H1 (cell line): ENCODE data around the gene CLEC10A. TPM values are rescaled to one million over a fixed set of nuclear protein-coding genes. Genes with fewer than 3 reads are reported as not detected.

Experiments used
- CTCF ChIA-PET: fragments of 300-600 bp; sonication (Branson Sonifier 250); formaldehyde crosslinking; loops from one replicate; lab custom pipeline; 2021; ENCODE audit not compliant: partially characterized antibody; lab: Charles Lee
- POLR2A ChIA-PET: fragments of 300-600 bp; sonication (Branson Sonifier 250); formaldehyde crosslinking; loops from one replicate; lab custom pipeline; 2021; ENCODE audit warnings: inconsistent platforms; ENCODE audit not compliant: partially characterized antibody; lab: Charles Lee
- DNase-seq, 2 experiments: peaks; one replicate each; pipeline versions ENCODE4 v3.0.0 to v3.0.0-alpha.2; 2010 to 2022; ENCODE audit warnings: low spot score in 2 of 2, low read depth in 1 of 2, mixed read lengths in 1 of 2
- FAIRE-seq: peaks from 2 replicates; lab custom pipeline; 2011; peaks lifted over from hg19 to GRCh38; lab: Jason Lieb, UNC
- H2AFZ ChIP-seq: 2 replicates; pipeline ENCODE4 v1.8.1; 2012; ENCODE audit warnings: low read length, inconsistent platforms
- H2AK5ac ChIP-seq: 2 replicates; pipeline ENCODE4 v1.6.1; 2013; ENCODE audit warnings: low read depth, low read length
- H2BK120ac ChIP-seq: replicated peaks from 2 replicates; pipeline ENCODE3; 2013; ENCODE audit warnings: low read depth, low read length, inconsistent platforms
- H2BK12ac ChIP-seq: 2 replicates; pipeline ENCODE4 v1.6.1; 2013; ENCODE audit warnings: low read depth, low read length
- H2BK15ac ChIP-seq: 2 replicates; pipeline ENCODE4 v1.6.1; 2013; ENCODE audit warnings: low read length
- H2BK20ac ChIP-seq: 2 replicates; pipeline ENCODE4 v1.6.1; 2013; ENCODE audit warnings: low read length
- H2BK5ac ChIP-seq: 2 replicates; pipeline ENCODE4 v1.6.1; 2013; ENCODE audit warnings: low read depth, low read length
- H3K14ac ChIP-seq: 2 replicates; pipeline ENCODE4 v1.6.1; 2013; ENCODE audit warnings: inconsistent platforms; ENCODE audit not compliant: insufficient read length
- H3K18ac ChIP-seq: 2 replicates; pipeline ENCODE4 v1.6.1; 2013; ENCODE audit warnings: low read length; ENCODE audit errors: extremely low read depth
- H3K23ac ChIP-seq: 2 replicates; pipeline ENCODE4 v1.6.1; 2013; ENCODE audit warnings: inconsistent platforms; ENCODE audit not compliant: insufficient read length
- H3K23me2 ChIP-seq: 2 replicates; pipeline ENCODE4 v1.6.1; 2013; ENCODE audit warnings: low read depth, low read length
- H3K27ac ChIP-seq: 2 replicates; pipeline ENCODE4 v1.6.1; 2011; ENCODE audit warnings: low read depth, low read length, inconsistent platforms
- H3K27me3 ChIP-seq, 4 experiments: replicated peaks in 1 of 4; 1 replicate in 1 of 4; 2 replicates in 3 of 4; pipeline versions ENCODE4 v1.6.1 to v1.8.1; 2011 to 2013; ENCODE audit warnings: low read length in 3 of 4, mild to moderate bottlenecking in 3 of 4, inconsistent platforms in 2 of 4, mixed read lengths in 2 of 4, moderate library complexity in 1 of 4; ENCODE audit not compliant: control insufficient read depth in 3 of 4, insufficient read depth in 3 of 4; ENCODE audit errors: extremely low read depth in 1 of 4
- H3K36me3 ChIP-seq, 4 experiments: 2 replicates each; pipeline versions ENCODE4 v1.6.1 to v1.8.1; 2011 to 2013; ENCODE audit warnings: mild to moderate bottlenecking in 4 of 4, low read length in 3 of 4, moderate library complexity in 2 of 4, control low read depth in 1 of 4, inconsistent platforms in 1 of 4; ENCODE audit not compliant: insufficient read depth in 4 of 4, control insufficient read depth in 2 of 4
- H3K4ac ChIP-seq: replicated peaks from 2 replicates; pipeline ENCODE3; 2013; ENCODE audit warnings: low read length, low read depth, mixed read lengths, inconsistent platforms; ENCODE audit not compliant: insufficient read length
- H3K4me1 ChIP-seq, 4 experiments: replicated peaks in 1 of 4; 1 replicate in 1 of 4; 2 replicates in 3 of 4; pipeline versions ENCODE4 v1.6.1 to v1.8.1; 2011 to 2013; ENCODE audit warnings: low read length in 3 of 4, inconsistent platforms in 2 of 4, mixed read lengths in 1 of 4; ENCODE audit not compliant: insufficient read depth in 4 of 4, control insufficient read depth in 3 of 4
- H3K4me2 ChIP-seq, 2 experiments: 2 replicates each; pipeline versions ENCODE4 v1.6.1 to v1.8.1; 2011 to 2013; ENCODE audit warnings: low read depth in 2 of 2, low read length in 2 of 2, control low read depth in 1 of 2, inconsistent platforms in 1 of 2, mild to moderate bottlenecking in 1 of 2; ENCODE audit not compliant: insufficient read depth in 1 of 2
- H3K4me3 ChIP-seq, 4 experiments: fragments of 200-600, 300-600 bp in 1 of 4; sonication (generic), shearing (Covaris generic), sonication (Bioruptor Twin) in 1 of 4; 2 replicates each; pipeline versions ENCODE4 v1.5.1 to v1.8.1; 2011 to 2016; ENCODE audit warnings: low read length in 4 of 4, low read depth in 3 of 4, control low read depth in 2 of 4, inconsistent platforms in 2 of 4, mild to moderate bottlenecking in 2 of 4, mixed read lengths in 1 of 4, moderate library complexity in 1 of 4; ENCODE audit not compliant: insufficient read depth in 2 of 4; ENCODE audit errors: extremely low read depth in 1 of 4
- H3K56ac ChIP-seq: replicated peaks from 2 replicates; pipeline ENCODE3; 2013; ENCODE audit warnings: low read depth, mild to moderate bottlenecking, mixed read lengths, low read length, inconsistent platforms; ENCODE audit not compliant: insufficient read length
- H3K79me1 ChIP-seq: 2 replicates; pipeline ENCODE4 v1.6.1; 2013; ENCODE audit warnings: low read depth, low read length, control low read depth
- H3K79me2 ChIP-seq, 2 experiments: 2 replicates each; pipeline versions ENCODE4 v1.6.1 to v1.8.1; 2012 to 2013; ENCODE audit warnings: low read length in 2 of 2, mild to moderate bottlenecking in 2 of 2, inconsistent platforms in 1 of 2; ENCODE audit not compliant: insufficient read depth in 2 of 2, control insufficient read depth in 1 of 2
- H3K9ac ChIP-seq, 4 experiments: replicated peaks in 1 of 4; 1 replicate in 1 of 4; 2 replicates in 3 of 4; pipeline versions ENCODE4 v1.6.1 to v1.8.1; 2011 to 2013; ENCODE audit warnings: low read depth in 3 of 4, low read length in 3 of 4, control low read depth in 2 of 4, mild to moderate bottlenecking in 2 of 4, moderate library complexity in 2 of 4, inconsistent platforms in 1 of 4; ENCODE audit errors: extremely low read depth in 1 of 4
- H3K9me3 ChIP-seq, 2 experiments: 2 replicates each; pipeline versions ENCODE4 v1.6.1 to v1.8.1; 2012 to 2013; ENCODE audit warnings: mild to moderate bottlenecking in 2 of 2, moderate library complexity in 2 of 2, control low read depth in 1 of 2, inconsistent platforms in 1 of 2, low read depth in 1 of 2, low read length in 1 of 2, mixed read lengths in 1 of 2; ENCODE audit not compliant: insufficient read depth in 2 of 2
- H4K20me1 ChIP-seq, 2 experiments: replicated peaks in 1 of 2; 2 replicates each; pipeline versions ENCODE3 to v1.8.1; 2011 to 2013; ENCODE audit warnings: inconsistent platforms in 2 of 2, low read length in 2 of 2, mild to moderate bottlenecking in 1 of 2; ENCODE audit not compliant: insufficient read depth in 2 of 2, control insufficient read depth in 1 of 2
- H4K5ac ChIP-seq: 2 replicates; pipeline ENCODE4 v1.6.1; 2013; ENCODE audit warnings: low read length, low read depth, mixed read lengths, inconsistent platforms; ENCODE audit not compliant: insufficient read length
- H4K8ac ChIP-seq: 2 replicates; pipeline ENCODE4 v1.8.0; 2013; ENCODE audit warnings: mild to moderate bottlenecking, moderate library complexity, low read length, inconsistent platforms; ENCODE audit not compliant: insufficient read depth; ENCODE audit errors: extremely low read depth
- H4K91ac ChIP-seq: replicated peaks from 2 replicates; pipeline ENCODE3; 2013; ENCODE audit warnings: low read length, mixed read lengths, inconsistent platforms; ENCODE audit not compliant: insufficient read length
- KDM1A ChIP-seq: fragments of 200-600, 300-600 bp; sonication (generic); IDR thresholded peaks from 2 replicates; pipeline ENCODE4 v1.7.1; 2016; ENCODE audit warnings: mild to moderate bottlenecking, low read length, borderline replicate concordance
- ZNF274 ChIP-seq: IDR thresholded peaks from 2 replicates; pipeline ENCODE4 v1.7.0; 2012; ENCODE audit warnings: low read length, borderline replicate concordance; ENCODE audit errors: extremely low read depth
- WGBS, 2 experiments: shearing (Covaris generic) in 1 of 2; methylation state at CpG; one replicate each; pipeline versions ENCODE4 v1.1.6 to v1.1.7; 2013 to 2015; ENCODE audit warnings: low lambda C conversion rate in 2 of 2, mixed read lengths in 2 of 2, inconsistent platforms in 1 of 2, low coverage in 1 of 2, missing lambda C conversion rate in 1 of 2; ENCODE audit not compliant: insufficient replicate concordance in 2 of 2, insufficient coverage in 1 of 2, insufficient read length in 1 of 2; ENCODE audit errors: extremely low coverage in 1 of 2, missing lambda C conversion rate in 1 of 2; 5-methylcytosine and 5-hydroxymethylcytosine counted together
- polyA plus RNA-seq, 7 experiments: library from polyadenylated mRNA; depleted of rRNA in 3 of 7; stranded (reverse) in 5 of 7; unstranded in 2 of 7; fragments of >200 nt in 5 of 7; fragments of 200-250 nt in 2 of 7; gene quantifications; 1 replicate in 5 of 7; 2 replicates in 1 of 7; 4 replicates in 1 of 7; pipeline versions ENCODE4 v1.2.1 to v1.2.3, GENCODE V29; 2011 to 2013; ENCODE audit warnings: missing spikeins in 2 of 7, mixed read lengths in 2 of 7
- total RNA-seq: library from RNA; stranded (reverse); fragmentation: NEBNext Ultra II Directional; extraction: Animal tissue kit (Norgen Biotek cat#: 25700); gene quantifications from 2 replicates; pipeline ENCODE4 v1.2.1, GENCODE V29; 2021

The CLEC10A gene
- total and polyA plus RNA-seq, 2 of the 8 experiments (the other 6 are each of a cell fraction or from before 2014, with no cell fraction given), result not detected

GRCh38 chr17:7112510-7113108, 32.6 kb upstream of the CLEC10A start:
- no peak overlapping the region for H3K27ac ChIP-seq
- H2BK15ac ChIP-seq, result 0 out of 2 replicates have a peak overlapping the region, but pooled peaks have one; percentile 61
- WGBS, 2 experiments, result 88% methylated on average over 9 of the region's 10 CpGs; no CpG with 5 or more reads in 1 of the 2 experiments
- H4K5ac ChIP-seq, result peak overlapping the region; percentile 10
- no peaks in the 10 kb centered on the region for H3K79me2 ChIP-seq
- no peak overlapping the region for H3K14ac ChIP-seq
- H2AK5ac ChIP-seq, result 0 out of 2 replicates have a peak overlapping the region, but pooled peaks have one; percentile 24
- ChIA-PET CTCF (interaction anchor here (1.1 to 3.2 kb wide), 3 partner anchors 11 to 60 kb away, joined by 4 to 21 read pairs (median 6); no protein-coding TSS in a partner anchor), POLR2A (interaction anchor here (1.0 to 1.2 kb wide), 3 partner anchors 11 to 72 kb away, joined by 3 read pairs; no protein-coding TSS in a partner anchor)
- no peak overlapping the region for H2AFZ ChIP-seq
- FAIRE-seq (no peak), DNase-seq (no peak)
- H3K56ac ChIP-seq, result no peak overlapping the region
- no peak overlapping the region for H2BK20ac ChIP-seq
- no peak overlapping the region for H3K9ac ChIP-seq
- no peak overlapping the region for H3K4me3 ChIP-seq
- no peak overlapping the region for H3K4me2 ChIP-seq
- no peaks in the 10 kb centered on the region for H3K36me3 ChIP-seq
- no peak overlapping the region for H3K18ac ChIP-seq
- no peak overlapping the region for H3K23ac ChIP-seq
- H3K4ac ChIP-seq, result peak overlapping the region; percentile 32
- H3K4me1 ChIP-seq, result peaks cover 0 to 12% (median 4%) of the 10 kb centered on the region in 4 experiments; a peak in 4 of 7 replicates
- no peak overlapping the region for H4K91ac ChIP-seq
- no peak overlapping the region for H2BK120ac ChIP-seq
- H3K27me3 ChIP-seq, result no peaks in the 10 kb centered on the region
- no peak overlapping the region; the same call in 1 of the 2 replicates for H4K8ac ChIP-seq
- peaks cover 2% of the 10 kb centered on the region; the same call in 1 of the 2 replicates for H3K79me1 ChIP-seq
- peak overlapping the region; percentile 39; the same call in 1 of the 2 replicates for H2BK12ac ChIP-seq
- TF ChIP-seq KDM1A, result 0 out of 2 replicates have a peak, but pooled peaks have one; percentile 24
- no peak for TF ChIP-seq ZNF274
- H2BK5ac ChIP-seq, result 0 out of 2 replicates have a peak overlapping the region, but pooled peaks have one; percentile 71
- H4K20me1 ChIP-seq, result peaks cover 0 to 5% of the 10 kb centered on the region in 2 experiments
- peaks cover 6% of the 10 kb centered on the region for H3K23me2 ChIP-seq
- no peaks in the 10 kb centered on the region for H3K9me3 ChIP-seq
